ENCODE results near the gene CCN6. TPM values are rescaled to one million over a fixed set of nuclear protein-coding genes. Genes with fewer than 3 reads are reported as not detected.

CCN6 gene
- total and polyA plus RNA-seq, 8 donors = not detected

GRCh38 chr6:112031960-112032359 lies 21.9 kb upstream of the CCN6 start:
- TF ChIP-seq CTCF (IDR thresholded peaks at IDR 0.05) = no peak
- Histone ChIP-seq H3K36me3 (no peaks in the 10 kb centered on the region), H3K4me3 (no peak overlapping the region), H3K27ac (no peak overlapping the region), H3K27me3 (no peaks in the 10 kb centered on the region), H3K9me3 (no peaks in the 10 kb centered on the region), H3K4me1 (no peaks in the 10 kb centered on the region)
- DNase-seq (no peak), ATAC-seq (no peak), FAIRE-seq (no peak)
- 65 to 71% methylated on average over 6 of the region's 6 CpGs for WGBS, 2 donors
- intact Hi-C loops (cut with DNase I) = loop anchor here in 1 of 3 donors (10.0 kb wide), 1 partner anchor 317 kb away; no protein-coding TSS in a partner anchor

GRCh38 chr6:112032728-112033127 lies 21.2 kb upstream of the CCN6 start:
- Histone ChIP-seq H3K27me3 (no peaks in the 10 kb centered on the region), H3K4me1 (no peaks in the 10 kb centered on the region), H3K9me3 (no peaks in the 10 kb centered on the region), H3K36me3 (no peaks in the 10 kb centered on the region), H3K4me3 (no peak overlapping the region), H3K27ac (no peak overlapping the region)
- intact Hi-C loops (cut with DNase I) = loop anchor here in 1 of 3 donors (10.0 kb wide), 1 partner anchor 318 kb away; no protein-coding TSS in a partner anchor
- TF ChIP-seq CTCF (IDR thresholded peaks at IDR 0.05) = no peak
- FAIRE-seq = no peak
- 67 to 69% methylated on average over 6 of the region's 6 CpGs for WGBS, 2 donors
- DNase-seq = no peak
- no peak for ATAC-seq

GRCh38 chr6:112033791-112034615 lies 19.9 kb upstream of the CCN6 start:
- H3K9me3 ChIP-seq = no peaks in the 10 kb centered on the region
- 50 to 66% methylated on average over 6 of the region's 6 CpGs for WGBS, 2 donors
- FAIRE-seq = no peak
- no peak overlapping the region for H3K4me3 ChIP-seq
- no peak for TF ChIP-seq CTCF (IDR thresholded peaks at IDR 0.05)
- intact Hi-C loops (cut with DNase I) = loop anchor here in 1 of 3 donors (10.0 kb wide), 1 partner anchor 319 kb away; no protein-coding TSS in a partner anchor
- DNase-seq = no peak
- H3K27ac ChIP-seq = no peak overlapping the region
- no peaks in the 10 kb centered on the region for H3K36me3 ChIP-seq
- no peaks in the 10 kb centered on the region for H3K27me3 ChIP-seq
- no peak for ATAC-seq
- no peaks in the 10 kb centered on the region for H3K4me1 ChIP-seq

- intact Hi-C loops (cut with DNase I) = loop anchor here in 1 of 3 donors (10.0 kb wide), 1 partner anchor 320 kb away; no protein-coding TSS in a partner anchor
- ATAC-seq (no peak), FAIRE-seq (no peak), DNase-seq (no peak)
- Histone ChIP-seq H3K27ac (no peak overlapping the region), H3K36me3 (no peaks in the 10 kb centered on the region), H3K4me3 (no peak overlapping the region), H3K4me1 (no peaks in the 10 kb centered on the region), H3K27me3 (no peaks in the 10 kb centered on the region), H3K9me3 (no peaks in the 10 kb centered on the region)
- no peak for TF ChIP-seq CTCF (IDR thresholded peaks at IDR 0.05)
- WGBS, 2 donors = 75 to 88% methylated on average over 4 of the region's 4 CpGs
Observed at GRCh38 chr6:112034616-112034995, 19.3 kb upstream of the CCN6 start.
